HepG2 (cell line): Measurements from ENCODE around the gene SAMD14. TPM values are rescaled to one million over a fixed set of nuclear protein-coding genes. Genes with fewer than 3 reads are reported as not detected.

Experiments used
- AHR ChIP-seq: IDR thresholded peaks from 2 replicates; pipeline ENCODE4 v1.6.1; 2018; ENCODE audit warnings: missing genetic modification reagents, missing compliant biosample characterization
- DNMT3B ChIP-seq: conservative IDR thresholded peaks from 2 replicates; pipeline ENCODE4 v1.6.1; 2016; ENCODE audit warnings: missing biosample characterization, control low read depth
- HBP1 ChIP-seq: IDR thresholded peaks from 2 replicates; pipeline ENCODE4 v1.6.1; 2016; ENCODE audit warnings: low read depth, control low read depth
- MAX ChIP-seq: IDR thresholded peaks from 2 replicates; pipeline ENCODE4 v1.6.1; 2012; ENCODE audit warnings: inconsistent platforms
- MIER2 ChIP-seq: IDR thresholded peaks from 2 replicates; pipeline ENCODE4 v1.6.1; 2016; ENCODE audit warnings: missing biosample characterization, missing genetic modification reagents
- MXD4 ChIP-seq: IDR thresholded peaks from 2 replicates; pipeline ENCODE4 v1.6.1; 2016; ENCODE audit warnings: mild to moderate bottlenecking, missing biosample characterization, missing genetic modification reagents
- NFE2L1 ChIP-seq: sonication (generic); formaldehyde crosslinking; IDR thresholded peaks from 2 replicates; pipeline ENCODE4 v1.4.0; 2020; ENCODE audit warnings: missing genetic modification reagents, mild to moderate bottlenecking, borderline replicate concordance
- PHF21A ChIP-seq: sonication (generic); formaldehyde crosslinking; IDR thresholded peaks from 2 replicates; pipeline ENCODE4 v1.5.0; 2020; ENCODE audit warnings: mild to moderate bottlenecking, missing genetic modification reagents
- SMAD3 ChIP-seq: sonication (generic); formaldehyde crosslinking; IDR thresholded peaks from 2 replicates; pipeline ENCODE4 v1.4.0; 2020; ENCODE audit warnings: missing genetic modification reagents
- SNAPC2 ChIP-seq: sonication (generic); formaldehyde crosslinking; IDR thresholded peaks from 2 replicates; pipeline ENCODE4 v1.8.1; 2022; ENCODE audit warnings: mild to moderate bottlenecking, missing genetic modification reagents
- TCF12 ChIP-seq, 2 experiments: fragments of 450-650 bp in 1 of 2; sonication (generic) in 1 of 2; formaldehyde crosslinking in 1 of 2; IDR thresholded peaks; 2 replicates each; pipeline versions ENCODE4 v1.6.1 to v1.8.0; 2017 to 2022; ENCODE audit warnings: antibody characterized with exemption in 1 of 2, mild to moderate bottlenecking in 1 of 2, missing genetic modification reagents in 1 of 2, moderate library complexity in 1 of 2
- ZBTB1 ChIP-seq: sonication (generic); formaldehyde crosslinking; IDR thresholded peaks from 2 replicates; pipeline ENCODE4 v1.4.0; 2020; ENCODE audit warnings: missing genetic modification reagents, borderline replicate concordance
- ZBTB38 ChIP-seq: sonication (generic); formaldehyde crosslinking; IDR thresholded peaks from 2 replicates; pipeline ENCODE4 v1.5.1; 2020; ENCODE audit warnings: mild to moderate bottlenecking, missing genetic modification reagents
- ZGPAT ChIP-seq: IDR thresholded peaks from 2 replicates; pipeline ENCODE4 v1.6.1; 2016; ENCODE audit warnings: mild to moderate bottlenecking
- ZNF225 ChIP-seq: sonication (generic); formaldehyde crosslinking; IDR thresholded peaks from 2 replicates; pipeline ENCODE4 v1.4.0; 2020; ENCODE audit warnings: mild to moderate bottlenecking, missing genetic modification reagents
- ZNF24 ChIP-seq: fragments of 450-650 bp; IDR thresholded peaks from 2 replicates; pipeline ENCODE4 v1.6.1; 2017; ENCODE audit warnings: antibody characterized with exemption, mild to moderate bottlenecking
- ZNF343 ChIP-seq: sonication (generic); formaldehyde crosslinking; IDR thresholded peaks from 2 replicates; pipeline ENCODE4 v1.4.0; 2020; ENCODE audit warnings: mild to moderate bottlenecking, missing genetic modification reagents
- ZNF556 ChIP-seq: sonication (generic); formaldehyde crosslinking; IDR thresholded peaks from 2 replicates; pipeline ENCODE4 v1.4.0; 2020; ENCODE audit warnings: mild to moderate bottlenecking, missing genetic modification reagents, borderline replicate concordance
- ZNF580 ChIP-seq: IDR thresholded peaks from 2 replicates; pipeline ENCODE4 v1.6.1; 2016; ENCODE audit warnings: low read depth, borderline replicate concordance
- ZNF674 ChIP-seq: sonication (generic); formaldehyde crosslinking; IDR thresholded peaks from 2 replicates; pipeline ENCODE4 v1.5.0; 2020; ENCODE audit warnings: low read depth, mild to moderate bottlenecking, missing genetic modification reagents
- ZNF75D ChIP-seq: sonication (generic); formaldehyde crosslinking; IDR thresholded peaks from 2 replicates; pipeline ENCODE4 v1.8.1; 2023; ENCODE audit warnings: missing genetic modification reagents, mild to moderate bottlenecking, borderline replicate concordance
- ZNF850 ChIP-seq: sonication (generic); formaldehyde crosslinking; conservative IDR thresholded peaks from 2 replicates; pipeline ENCODE4 v1.9.0; 2021; ENCODE audit warnings: mild to moderate bottlenecking, missing genetic modification reagents
- polyA plus RNA-seq, 8 experiments: library from polyadenylated mRNA; depleted of rRNA in 3 of 8; stranded (reverse) in 7 of 8; unstranded in 1 of 8; fragments of >200 nt; fragmentation: Illumina TruSeq in 4 of 8; extraction: Trizol in 4 of 8; gene quantifications; 2 replicates each; pipeline versions ENCODE4 v1.2.1 to v1.2.3, GENCODE V29; 2011 to 2016; ENCODE audit warnings: low read depth in 4 of 8, missing spikeins in 1 of 8, mixed read lengths in 1 of 8; ENCODE audit not compliant: insufficient read depth in 1 of 8
- total RNA-seq, 5 experiments: library from RNA; depleted of rRNA; stranded (reverse); fragments of >200 nt; fragmentation: Illumina TruSeq; extraction: Trizol; gene quantifications; 2 replicates each; pipeline ENCODE4 v1.2.3, GENCODE V29; 2016; ENCODE audit warnings: low read depth in 1 of 5
- TF ChIP-seq, protein P1 (sequence below): sonication (generic); formaldehyde crosslinking; IDR thresholded peaks from 2 replicates; pipeline ENCODE4 v1.8.0; 2022; ENCODE audit warnings: mild to moderate bottlenecking, missing genetic modification reagents, moderate library complexity
- TF ChIP-seq, protein P2 (sequence below): IDR thresholded peaks from 2 replicates; pipeline ENCODE4 v1.6.1; 2012; ENCODE audit warnings: low read depth, low read length, improper control_type of control experiment

SAMD14 gene
- total and polyA plus RNA-seq, 2 of the 13 experiments (the other 11 are each of a cell fraction or from before 2014, with no cell fraction given), result 0.07 to 0.22 TPM

- TF ChIP-seq MXD4 (CRISPR knock-in tag) (peak; percentile 88), MIER2 (CRISPR knock-in tag) (no peak), ZNF225 (0 out of 2 replicates have a peak, but pooled peaks have one; percentile 29), TCF12 (IDR thresholded peaks at IDR 0.05) (no peak), TCF12 (CRISPR knock-in tag; IDR thresholded peaks at IDR 0.05) (no peak), ZNF75D (CRISPR knock-in tag) (no peak), HBP1 (no peak), ZNF343 (CRISPR knock-in tag) (no peak), MAX (peak; percentile 95), AHR (CRISPR knock-in tag) (peak; percentile 52; the same call in 1 of the 2 replicates), ZNF580 (0 out of 2 replicates have a peak, but pooled peaks have one; percentile 59), DNMT3B (CRISPR knock-in tag) (0 out of 2 replicates have a peak, but pooled peaks have one; percentile 41), PHF21A (CRISPR knock-in tag) (peak; percentile 56), ZBTB38 (CRISPR knock-in tag) (peak; percentile 16; the same call in 1 of the 2 replicates), ZBTB1 (CRISPR knock-in tag) (no peak), SNAPC2 (CRISPR knock-in tag) (no peak; the same call in 1 of the 2 replicates), ZGPAT (peak; percentile 41; the same call in 1 of the 2 replicates), SMAD3 (CRISPR knock-in tag) (no peak), ZNF556 (CRISPR knock-in tag) (no peak), NFE2L1 (CRISPR knock-in tag) (no peak), ZNF850 (no peak), ZNF674 (CRISPR knock-in tag) (no peak), ZNF24 (no peak)
- TF ChIP-seq, protein P1, sequence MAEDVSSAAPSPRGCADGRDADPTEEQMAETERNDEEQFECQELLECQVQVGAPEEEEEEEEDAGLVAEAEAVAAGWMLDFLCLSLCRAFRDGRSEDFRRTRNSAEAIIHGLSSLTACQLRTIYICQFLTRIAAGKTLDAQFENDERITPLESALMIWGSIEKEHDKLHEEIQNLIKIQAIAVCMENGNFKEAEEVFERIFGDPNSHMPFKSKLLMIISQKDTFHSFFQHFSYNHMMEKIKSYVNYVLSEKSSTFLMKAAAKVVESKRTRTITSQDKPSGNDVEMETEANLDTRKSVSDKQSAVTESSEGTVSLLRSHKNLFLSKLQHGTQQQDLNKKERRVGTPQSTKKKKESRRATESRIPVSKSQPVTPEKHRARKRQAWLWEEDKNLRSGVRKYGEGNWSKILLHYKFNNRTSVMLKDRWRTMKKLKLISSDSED (CRISPR knock-in tag), result no peak
- TF ChIP-seq, protein P2, sequence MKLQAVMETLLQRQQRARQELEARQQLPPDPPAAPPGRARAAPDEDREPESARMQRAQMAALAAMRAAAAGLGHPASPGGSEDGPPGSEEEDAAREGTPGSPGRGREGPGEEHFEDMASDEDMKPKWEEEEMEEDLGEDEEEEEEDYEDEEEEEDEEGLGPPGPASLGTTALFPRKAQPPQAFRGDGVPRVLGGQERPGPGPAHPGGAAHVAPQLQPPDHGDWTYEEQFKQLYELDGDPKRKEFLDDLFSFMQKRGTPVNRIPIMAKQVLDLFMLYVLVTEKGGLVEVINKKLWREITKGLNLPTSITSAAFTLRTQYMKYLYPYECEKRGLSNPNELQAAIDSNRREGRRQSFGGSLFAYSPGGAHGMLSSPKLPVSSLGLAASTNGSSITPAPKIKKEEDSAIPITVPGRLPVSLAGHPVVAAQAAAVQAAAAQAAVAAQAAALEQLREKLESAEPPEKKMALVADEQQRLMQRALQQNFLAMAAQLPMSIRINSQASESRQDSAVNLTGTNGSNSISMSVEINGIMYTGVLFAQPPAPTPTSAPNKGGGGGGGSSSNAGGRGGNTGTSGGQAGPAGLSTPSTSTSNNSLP, result no peak
These were observed 48.2 kb upstream of the SAMD14 start (continued) for GRCh38 chr17:50177983-50178834.
